AG20443 (cell line): ENCODE data around the gene KIRREL3.
A peak's percentile ranks its signal among the peaks of the same experiment; 100 is the strongest.

Source experiments
- DNase-seq: peaks from one replicate; pipeline ENCODE4 v3.0.0; 2012; ENCODE audit warnings: low spot score, mixed read lengths

KIRREL3 gene

GRCh38 chr11:126598344-126599216 lies 402.0 kb downstream of the KIRREL3 start:
- DNase-seq: no peak

GRCh38 chr11:126597041-126597440 lies 403.5 kb downstream of the KIRREL3 start:
- DNase-seq: no peak

GRCh38 chr11:126596474-126596873 lies 404.1 kb downstream of the KIRREL3 start:
- DNase-seq: no peak

- no peak for DNase-seq
Observed at GRCh38 chr11:126595560-126595959, 405.0 kb downstream of the KIRREL3 start.

- DNase-seq: no peak
Observed at GRCh38 chr11:126594921-126595367, 405.6 kb downstream of the KIRREL3 start.

GRCh38 chr11:126592496-126593410 lies 407.8 kb downstream of the KIRREL3 start:
- DNase-seq: no peak

GRCh38 chr11:126591966-126592489 lies 408.5 kb downstream of the KIRREL3 start:
- DNase-seq: no peak

GRCh38 chr11:126589492-126589803 lies 411.1 kb downstream of the KIRREL3 start:
- no peak for DNase-seq

GRCh38 chr11:126588630-126589491 lies 411.7 kb downstream of the KIRREL3 start:
- no peak for DNase-seq

- no peak for DNase-seq
Observed at GRCh38 chr11:126587541-126587940, 413.0 kb downstream of the KIRREL3 start.

GRCh38 chr11:126585774-126586491 lies 414.6 kb downstream of the KIRREL3 start:
- DNase-seq: peak; percentile 92

- no peak for DNase-seq
Observed at GRCh38 chr11:126585388-126585773, 415.2 kb downstream of the KIRREL3 start.

- no peak for DNase-seq
Observed at GRCh38 chr11:126583594-126584427, 416.8 kb downstream of the KIRREL3 start.

- no peak for DNase-seq
Observed at GRCh38 chr11:126583101-126583500, 417.5 kb downstream of the KIRREL3 start.

- no peak for DNase-seq
Observed at GRCh38 chr11:126581871-126582648, 418.5 kb downstream of the KIRREL3 start.

GRCh38 chr11:126578426-126578825 lies 422.1 kb downstream of the KIRREL3 start:
- DNase-seq: no peak

GRCh38 chr11:126578021-126578420 lies 422.5 kb downstream of the KIRREL3 start:
- DNase-seq: no peak

GRCh38 chr11:126575849-126576248 lies 424.7 kb downstream of the KIRREL3 start:
- DNase-seq: no peak

- no peak for DNase-seq
Observed at GRCh38 chr11:126573325-126573978, 427.1 kb downstream of the KIRREL3 start.
